GM19099 (cell line): Measurements from ENCODE around the gene IDH3A.

Experiments
- POLR2A ChIP-seq: IDR thresholded peaks from 3 replicates; pipeline ENCODE4 v1.6.1; 2011; ENCODE audit warnings: low read depth; ENCODE audit not compliant: insufficient read length; ENCODE audit errors: extremely low read depth

The IDH3A gene

DNA sequence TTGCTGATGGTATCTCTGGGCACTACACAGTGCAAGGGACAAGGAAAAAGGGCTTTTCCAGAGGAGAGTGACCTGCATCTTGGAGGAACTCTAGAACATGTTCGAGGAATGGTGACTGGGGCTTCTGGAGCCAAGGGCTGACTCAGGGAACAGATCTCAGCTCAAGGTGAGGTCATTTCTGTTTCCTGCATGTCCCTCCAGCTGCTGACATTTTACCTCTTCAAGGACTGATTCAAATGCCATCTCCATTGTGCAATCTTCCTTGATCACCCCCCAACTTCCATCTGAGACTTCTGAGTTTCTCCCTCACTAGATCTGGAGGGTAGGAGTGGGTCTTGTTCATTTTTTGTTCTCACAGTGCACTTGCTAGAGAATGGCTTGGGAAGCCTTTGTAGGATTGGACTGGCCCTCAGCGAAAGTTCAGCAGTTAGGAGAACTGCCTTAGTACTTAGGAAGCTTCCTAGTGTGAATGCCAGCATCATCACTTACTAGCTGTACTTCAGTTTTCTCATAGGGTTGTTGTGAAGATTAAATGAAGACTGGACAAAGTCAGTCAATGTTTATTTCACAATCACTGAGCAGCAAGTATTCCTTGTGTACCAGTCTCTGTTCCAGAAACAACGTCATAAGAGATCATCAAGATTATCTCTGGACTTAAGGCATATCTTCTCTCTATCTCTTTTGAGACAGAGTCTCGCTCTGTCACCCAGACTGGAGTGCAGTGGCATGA is 2.6 kb upstream of the IDH3A start:
- no peak for TF ChIP-seq POLR2A

DNA sequence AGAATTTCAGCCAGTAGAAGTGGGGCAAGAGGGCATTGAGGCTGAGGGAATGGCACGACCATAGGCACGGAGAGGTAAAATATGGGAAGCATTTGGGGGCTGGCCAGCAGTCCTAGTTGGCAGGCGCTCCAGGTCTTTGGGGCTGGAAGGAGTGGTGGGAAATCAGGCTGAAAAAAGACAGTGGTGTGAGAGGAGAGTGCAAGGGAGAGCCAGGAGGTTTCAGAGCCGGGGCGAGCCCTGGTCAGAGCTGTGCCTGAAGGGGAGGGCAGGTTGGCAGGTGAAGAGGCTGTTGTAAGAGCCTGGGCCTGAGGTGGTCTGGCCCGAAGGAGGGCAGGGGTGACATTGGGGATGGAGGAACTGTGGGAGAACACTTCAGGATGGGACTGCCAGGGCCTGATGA is 1.6 kb upstream of the IDH3A start:
- no peak for TF ChIP-seq POLR2A

DNA sequence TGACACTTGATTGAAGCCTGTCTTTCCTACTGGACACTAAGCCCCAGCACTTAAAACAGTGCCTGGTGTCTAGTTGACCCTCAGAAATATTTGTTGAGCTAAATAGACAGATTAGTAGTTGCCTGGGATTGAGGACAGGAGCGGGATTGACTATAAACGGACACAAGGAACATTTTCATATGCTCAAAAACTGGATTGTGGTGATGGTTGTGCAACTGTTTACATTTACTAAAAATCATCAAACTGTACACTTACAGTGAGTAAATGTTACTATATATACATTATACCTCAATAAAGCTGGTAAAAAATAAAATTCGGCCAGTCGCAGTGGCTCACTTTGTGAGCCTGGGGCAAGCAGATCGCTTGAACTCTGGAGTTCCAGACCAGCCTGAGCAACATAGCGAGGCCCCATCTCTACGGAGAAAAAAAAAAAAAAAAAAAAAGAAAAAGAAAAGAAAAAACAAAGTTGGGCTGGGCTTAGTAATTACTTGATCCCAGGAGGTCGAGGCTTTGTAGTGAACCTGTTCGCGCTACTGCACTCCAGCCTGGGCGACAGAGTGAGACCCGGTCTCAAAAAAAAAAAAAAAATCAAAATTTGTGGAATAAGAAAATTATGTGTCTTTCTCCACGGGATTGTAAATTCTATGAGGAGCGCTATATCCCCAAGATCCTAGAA is 632 bp upstream of the IDH3A start:
- TF ChIP-seq POLR2A: no peak

DNA sequence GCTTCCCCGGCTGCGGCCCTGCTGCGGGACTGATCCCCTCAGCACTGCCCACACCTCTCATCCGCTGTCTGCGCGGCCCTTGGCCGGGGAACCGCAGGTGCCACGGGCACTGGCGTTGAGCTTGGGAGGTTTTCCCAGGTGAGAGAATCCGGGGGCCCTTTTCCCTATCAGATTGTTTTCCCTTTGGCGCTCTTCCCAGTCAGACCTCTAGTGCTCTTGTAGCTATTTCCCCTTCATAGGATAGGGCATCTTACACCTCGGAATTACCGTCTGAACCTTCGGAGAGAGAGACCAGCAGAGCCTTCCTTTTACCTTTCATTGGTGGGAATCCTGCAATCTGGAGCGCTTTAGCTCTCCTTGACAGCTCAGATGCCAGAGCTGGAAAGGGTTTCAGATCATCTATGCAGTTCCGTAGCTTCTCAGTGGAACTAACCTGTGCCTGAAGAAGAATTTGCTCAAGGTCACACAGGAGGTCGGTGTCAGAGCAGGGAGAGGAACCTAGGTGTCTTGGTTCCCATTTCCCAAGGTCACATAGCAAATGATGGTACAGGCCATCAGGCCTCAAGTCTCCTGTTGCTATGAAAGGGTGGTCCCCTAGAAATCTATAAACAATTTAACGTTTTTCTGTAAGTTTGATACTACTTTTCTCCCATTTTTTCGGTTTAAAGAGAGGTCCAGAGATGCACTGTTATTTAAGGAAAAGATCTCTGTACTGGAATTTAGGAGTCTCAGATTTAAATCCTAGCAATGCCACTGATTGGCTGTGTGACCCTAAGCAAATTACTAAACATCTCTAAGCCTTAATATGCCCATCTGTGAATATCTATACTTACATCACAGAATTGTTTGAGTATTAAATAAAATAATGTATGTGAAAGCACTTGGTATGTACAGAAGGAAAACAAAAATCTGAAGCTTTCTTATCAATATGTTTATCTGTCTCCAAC is 916 bp downstream of the IDH3A start:
- no peak for TF ChIP-seq POLR2A

DNA sequence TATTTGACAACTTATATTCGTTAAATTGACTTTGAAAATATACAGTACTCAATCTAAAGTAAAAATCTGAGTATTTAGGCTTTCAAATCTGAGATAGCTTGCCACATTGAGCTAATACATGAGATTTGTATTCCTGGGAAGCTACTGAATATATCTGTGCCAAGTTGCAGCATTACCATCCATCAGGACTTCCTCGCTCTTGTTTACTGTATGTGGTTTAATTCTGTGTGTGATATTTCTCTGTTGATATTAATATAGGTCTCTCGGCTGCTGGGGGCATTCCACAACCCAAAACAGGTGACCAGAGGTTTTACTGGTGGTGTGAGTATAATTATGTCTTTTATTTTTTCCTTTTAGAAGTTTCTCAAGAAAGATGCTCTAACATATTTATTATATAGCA is 5.8 kb downstream of the IDH3A start:
- TF ChIP-seq POLR2A: no peak

DNA sequence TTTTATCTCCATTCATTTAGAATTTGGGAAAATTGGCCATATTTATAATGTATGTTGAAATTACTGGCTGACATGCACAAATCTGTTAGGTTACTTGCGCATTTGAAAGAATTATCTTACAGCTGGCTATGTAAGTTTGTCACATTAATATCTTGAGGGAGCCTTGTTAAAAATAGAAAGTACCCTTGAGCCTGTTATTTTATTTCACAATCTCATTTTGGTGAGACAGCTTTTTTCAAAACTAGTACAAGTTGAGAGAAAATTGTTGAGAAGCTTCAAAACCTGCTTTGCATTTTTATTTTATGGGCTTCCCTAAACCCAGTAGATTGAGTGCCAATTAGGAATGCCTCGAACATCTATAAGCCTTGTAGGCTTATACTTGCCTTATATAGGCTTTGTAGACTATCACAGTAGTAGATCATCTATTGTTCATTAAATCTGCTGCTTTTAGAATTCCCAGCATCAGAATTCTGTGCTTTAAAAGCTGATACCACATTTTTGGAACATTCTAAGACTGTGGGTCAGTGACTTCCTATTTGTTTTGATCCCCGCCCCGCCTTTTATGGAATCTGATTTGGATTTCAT is 6.3 kb downstream of the IDH3A start:
- no peak for TF ChIP-seq POLR2A

DNA sequence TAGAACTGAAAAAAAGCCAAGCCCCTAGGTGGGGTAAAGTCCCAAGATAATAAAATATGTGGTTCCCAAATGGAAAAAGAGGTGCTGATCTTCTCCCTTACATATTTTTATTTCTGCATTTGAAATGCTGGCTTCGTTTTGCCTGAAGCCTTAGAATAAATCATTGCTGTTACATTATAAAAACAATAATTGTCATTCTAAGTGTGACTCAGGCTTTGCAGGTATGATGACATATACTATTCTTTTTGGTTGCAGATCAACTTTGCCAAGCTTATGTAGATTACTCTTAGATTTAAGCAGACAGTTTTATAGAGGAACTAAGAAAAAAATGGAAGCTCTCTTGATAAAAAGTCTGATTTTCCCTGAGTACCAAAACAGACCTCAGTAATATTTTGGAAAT is 7.5 kb downstream of the IDH3A start:
- no peak for TF ChIP-seq POLR2A

DNA sequence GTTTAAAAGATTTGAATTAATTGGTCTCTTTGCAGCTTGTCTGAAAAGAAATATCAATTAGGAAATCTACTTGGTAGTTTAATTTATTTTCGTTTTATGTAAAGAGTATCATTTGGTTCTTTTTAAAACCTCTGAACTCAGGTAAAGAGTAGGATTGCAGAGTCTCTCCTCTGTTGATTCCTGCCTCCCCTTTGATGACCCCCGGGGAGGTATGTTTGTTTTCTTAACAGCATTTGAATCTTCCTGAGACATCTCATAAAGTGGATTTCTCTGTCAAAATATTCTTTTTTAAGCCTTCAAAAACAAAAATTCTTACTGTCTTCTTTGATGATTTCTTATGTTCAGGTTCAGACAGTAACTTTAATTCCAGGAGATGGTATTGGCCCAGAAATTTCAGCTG is 8.0 kb downstream of the IDH3A start:
- no peak for TF ChIP-seq POLR2A

DNA sequence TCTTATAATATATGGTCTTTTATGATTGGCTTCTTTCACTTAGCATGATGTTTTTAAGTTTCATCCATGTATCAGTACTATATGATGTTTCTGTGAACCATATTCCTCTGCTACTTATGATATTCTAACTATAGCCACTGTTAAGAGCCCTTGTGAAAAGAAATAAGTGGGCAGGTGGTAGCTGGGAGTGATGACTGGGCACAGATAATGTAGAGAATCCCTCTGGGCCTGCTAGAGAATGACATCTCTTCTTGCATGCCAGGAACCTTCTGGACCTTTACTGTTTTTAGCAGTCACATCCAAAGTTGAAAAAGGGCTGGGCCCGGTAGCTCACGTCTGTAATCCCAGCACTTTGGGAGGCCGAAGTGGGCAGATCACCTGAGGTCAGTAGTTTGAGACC is 10.2 kb downstream of the IDH3A start:
- no peak for TF ChIP-seq POLR2A

DNA sequence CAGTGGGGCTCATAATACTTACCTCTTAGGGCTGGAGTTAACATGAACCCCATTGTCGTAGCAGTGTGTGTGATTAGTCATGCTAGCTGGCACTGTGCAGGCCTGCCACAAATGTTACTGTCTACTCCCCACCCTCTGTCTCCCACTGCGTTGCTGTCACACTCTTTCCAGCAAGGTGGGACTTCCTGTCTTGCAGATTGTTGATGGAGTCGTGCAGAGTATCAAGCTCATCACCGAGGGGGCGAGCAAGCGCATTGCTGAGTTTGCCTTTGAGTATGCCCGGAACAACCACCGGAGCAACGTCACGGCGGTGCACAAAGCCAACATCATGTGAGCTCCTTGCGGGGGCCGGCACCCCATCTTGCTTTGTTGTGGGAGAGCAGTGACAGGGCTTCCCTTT is 12.9 kb downstream of the IDH3A start:
- no peak for TF ChIP-seq POLR2A

DNA sequence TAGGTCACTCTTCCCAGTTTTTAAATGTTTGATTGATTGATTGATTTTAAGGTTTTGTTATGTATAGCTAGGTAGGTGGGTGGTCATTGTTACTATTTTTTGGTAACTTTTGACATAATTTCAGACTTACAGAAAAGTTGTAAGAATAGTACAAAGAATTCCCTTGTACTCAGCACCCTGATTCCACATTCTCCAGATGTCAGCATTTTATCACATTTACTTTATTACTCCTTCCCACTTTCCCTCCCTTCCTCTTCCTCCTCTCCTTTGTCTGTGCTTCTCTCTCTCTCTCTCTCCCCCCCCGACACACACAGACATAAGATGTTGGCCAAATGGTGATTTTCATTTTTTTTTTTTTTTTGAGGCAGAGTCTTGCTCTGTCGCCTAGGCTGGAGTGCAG is 14.8 kb downstream of the IDH3A start:
- no peak for TF ChIP-seq POLR2A

DNA sequence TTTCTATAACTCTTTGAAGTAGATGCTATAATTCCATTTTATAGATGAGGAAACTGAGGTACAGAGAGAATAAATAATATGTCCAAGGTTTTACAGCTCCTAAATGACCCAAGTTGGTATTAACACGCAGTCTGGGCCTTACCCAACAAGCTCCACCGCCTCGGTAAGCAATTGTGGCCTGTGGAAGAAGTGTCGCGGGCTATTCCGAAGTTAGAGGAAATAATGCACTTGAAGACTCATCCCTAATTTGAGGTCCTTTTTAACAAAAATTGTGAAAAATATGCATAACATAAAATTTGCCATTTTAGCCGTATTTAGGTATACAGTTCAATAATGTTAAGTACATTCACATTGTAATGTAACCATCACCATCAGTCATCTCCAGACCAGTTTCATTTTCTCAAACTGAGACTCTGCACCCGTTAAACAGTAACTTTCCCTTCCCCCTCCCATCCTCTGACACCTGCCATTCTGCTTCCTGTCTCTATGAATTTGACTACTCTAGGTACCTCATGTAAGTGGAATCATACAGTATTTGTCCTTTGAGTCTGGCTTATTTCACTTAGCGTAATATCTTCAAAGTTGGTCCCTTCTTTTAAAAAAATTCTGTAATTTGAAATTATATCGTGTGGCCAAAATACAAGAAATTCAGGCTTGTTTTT is 18.2 kb downstream of the IDH3A start:
- no peak for TF ChIP-seq POLR2A

DNA sequence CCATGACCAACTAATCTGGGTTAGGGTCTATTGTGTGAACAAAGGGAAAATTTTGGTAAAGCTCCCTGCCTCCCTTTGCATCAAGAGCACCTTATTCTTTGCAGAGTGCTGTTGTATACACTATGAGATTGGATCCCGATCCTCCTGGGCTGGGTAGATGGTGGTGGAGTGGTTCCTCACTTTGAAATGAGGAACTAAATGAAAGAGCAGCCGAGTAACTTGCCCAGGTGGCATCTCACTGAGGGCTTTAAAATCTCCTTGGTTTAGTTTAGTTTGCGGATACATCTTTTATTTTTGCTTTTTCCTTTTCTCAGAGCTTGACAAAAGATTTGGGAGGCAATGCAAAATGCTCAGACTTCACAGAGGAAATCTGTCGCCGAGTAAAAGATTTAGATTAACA is 19.4 kb downstream of the IDH3A start:
- no peak for TF ChIP-seq POLR2A

DNA sequence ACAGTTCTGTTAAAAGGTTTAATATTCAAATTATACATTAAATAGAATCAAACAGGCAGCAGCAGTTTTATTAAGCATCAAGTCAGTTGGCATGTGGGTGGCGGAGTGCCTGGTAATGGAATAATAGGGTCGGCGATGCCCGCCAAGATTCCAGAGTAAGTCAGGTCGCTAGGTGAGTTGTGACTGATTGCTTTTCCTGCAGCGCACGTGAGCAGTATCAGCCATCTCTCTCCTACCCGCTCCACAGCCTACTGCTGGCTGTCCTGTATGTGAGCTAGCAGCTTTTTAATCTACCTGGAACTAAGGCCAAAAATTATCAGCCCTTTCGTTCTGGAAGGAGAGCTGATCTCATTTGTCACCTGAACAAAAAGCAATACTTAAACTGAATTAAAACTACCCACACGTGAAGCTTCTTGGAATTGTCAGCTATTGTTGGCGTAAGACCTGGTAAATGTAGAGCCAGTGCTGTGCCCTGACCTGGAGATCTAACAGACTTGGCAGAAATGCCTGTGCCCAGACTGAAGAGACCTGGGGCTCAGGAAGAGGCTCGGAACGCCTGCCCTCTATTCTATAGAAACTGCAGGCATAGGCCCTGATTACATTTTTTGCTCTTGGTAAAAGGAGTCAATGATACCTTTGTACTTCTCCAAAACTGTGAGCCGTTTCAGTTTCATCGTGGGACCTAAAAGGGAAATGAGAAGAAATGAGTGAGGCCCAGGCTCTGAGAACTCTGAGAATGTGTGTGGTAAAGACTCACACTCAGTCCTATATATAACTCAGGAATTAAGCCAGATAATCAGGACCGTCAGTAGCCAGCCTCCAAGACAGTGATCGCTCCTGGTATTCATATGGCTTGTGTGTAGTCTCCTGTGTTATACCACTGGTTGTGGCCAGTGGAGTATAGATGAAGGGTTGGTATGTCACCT is 21.9 kb downstream of the IDH3A start:
- TF ChIP-seq POLR2A: no peak
